ENCODE results near the gene PTGES2.

DNA sequence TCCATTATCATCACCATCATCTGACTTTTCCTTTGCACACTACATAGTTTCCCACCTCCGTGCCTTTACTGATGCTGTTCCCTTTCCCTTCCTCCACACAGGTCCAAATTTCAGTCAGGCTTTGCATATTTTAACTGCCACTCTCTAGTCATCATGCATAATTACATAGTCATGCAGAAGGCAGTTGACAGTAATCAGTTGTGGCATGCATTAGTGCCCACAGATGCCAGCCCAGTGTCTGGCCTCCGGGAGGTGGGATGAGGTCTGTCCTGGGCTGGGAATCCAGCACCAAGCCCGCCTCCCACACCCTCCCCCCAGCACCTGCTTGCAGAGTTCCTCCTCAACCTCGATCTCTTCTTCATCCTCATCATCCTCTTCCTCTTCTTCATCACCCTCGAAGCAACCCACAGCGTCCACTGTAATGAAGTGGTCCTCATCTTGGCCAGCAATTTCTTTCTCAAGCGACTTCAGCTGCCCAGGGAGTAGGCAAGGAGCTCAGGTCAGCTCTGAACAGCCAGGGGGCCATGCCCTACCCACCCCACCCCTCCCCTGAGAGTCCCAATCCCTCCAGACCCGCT, 41.3 kb upstream of the PTGES2 start:
- TF ChIP-seq, protein P1, sequence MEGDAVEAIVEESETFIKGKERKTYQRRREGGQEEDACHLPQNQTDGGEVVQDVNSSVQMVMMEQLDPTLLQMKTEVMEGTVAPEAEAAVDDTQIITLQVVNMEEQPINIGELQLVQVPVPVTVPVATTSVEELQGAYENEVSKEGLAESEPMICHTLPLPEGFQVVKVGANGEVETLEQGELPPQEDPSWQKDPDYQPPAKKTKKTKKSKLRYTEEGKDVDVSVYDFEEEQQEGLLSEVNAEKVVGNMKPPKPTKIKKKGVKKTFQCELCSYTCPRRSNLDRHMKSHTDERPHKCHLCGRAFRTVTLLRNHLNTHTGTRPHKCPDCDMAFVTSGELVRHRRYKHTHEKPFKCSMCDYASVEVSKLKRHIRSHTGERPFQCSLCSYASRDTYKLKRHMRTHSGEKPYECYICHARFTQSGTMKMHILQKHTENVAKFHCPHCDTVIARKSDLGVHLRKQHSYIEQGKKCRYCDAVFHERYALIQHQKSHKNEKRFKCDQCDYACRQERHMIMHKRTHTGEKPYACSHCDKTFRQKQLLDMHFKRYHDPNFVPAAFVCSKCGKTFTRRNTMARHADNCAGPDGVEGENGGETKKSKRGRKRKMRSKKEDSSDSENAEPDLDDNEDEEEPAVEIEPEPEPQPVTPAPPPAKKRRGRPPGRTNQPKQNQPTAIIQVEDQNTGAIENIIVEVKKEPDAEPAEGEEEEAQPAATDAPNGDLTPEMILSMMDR (IDR thresholded peaks at IDR 0.05; ENCODE audit: low read depth, low read length): no peak
- TF ChIP-seq EZH2phosphoT487 (IDR thresholded peaks at IDR 0.05; ENCODE audit: low read depth): no peak

Data from OCI-LY3 (cell line).